PFSK-1 (cell line): ENCODE measurements around the gene SYCP3.

Experiments
- FOXP2 ChIP-seq: optimal IDR thresholded peaks from 2 replicates; pipeline ENCODE3; 2011; ENCODE audit warnings: borderline replicate concordance, control low read depth, inconsistent platforms; ENCODE audit not compliant: insufficient read depth; ENCODE audit errors: extremely low read length, extremely low read depth
- POLR2AphosphoS5 ChIP-seq: IDR thresholded peaks from 2 replicates; pipeline ENCODE4 v1.6.1; 2012; ENCODE audit warnings: low read depth, mild to moderate bottlenecking, control low read depth, low read length, moderate library complexity
- SIN3A ChIP-seq: IDR thresholded peaks from 2 replicates; pipeline ENCODE4 v1.6.1; 2012; ENCODE audit warnings: mild to moderate bottlenecking, low read length, moderate library complexity, borderline replicate concordance; ENCODE audit not compliant: insufficient read depth
- TAF1 ChIP-seq: IDR thresholded peaks from 2 replicates; pipeline ENCODE4 v1.6.1; 2012; ENCODE audit warnings: low read length, control low read depth, borderline replicate concordance; ENCODE audit not compliant: insufficient read depth
- TF ChIP-seq, protein P1 (sequence below), 2 experiments: IDR thresholded peaks; 2 replicates each; pipeline versions ENCODE4 v1.6.1 to v1.8.0; 2011 to 2012; ENCODE audit warnings: low read depth in 2 of 2, low read length in 2 of 2, control low read depth in 1 of 2, inconsistent platforms in 1 of 2, mild to moderate bottlenecking in 1 of 2, moderate library complexity in 1 of 2; ENCODE audit not compliant: insufficient read depth in 1 of 2

Gene SYCP3

DNA sequence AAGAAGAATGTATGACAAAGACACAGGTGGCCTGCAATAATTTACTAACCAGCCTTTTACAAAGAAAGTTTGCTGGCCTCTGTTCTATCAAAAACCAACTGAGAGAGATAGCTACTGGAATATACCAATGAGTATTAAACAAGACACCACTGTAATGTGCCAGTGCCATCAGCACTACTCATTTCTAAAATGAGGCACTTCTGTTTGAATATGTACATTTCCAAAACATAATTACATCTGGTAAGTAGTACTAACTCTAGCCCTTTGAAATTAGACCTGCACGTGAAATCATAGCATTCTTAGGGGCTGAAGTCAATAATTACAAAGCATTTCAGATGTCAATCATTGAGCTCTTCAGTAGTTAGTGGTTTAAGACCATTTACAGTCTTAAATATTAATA, 6.9 kb upstream of the SYCP3 start:
- no peak for TF ChIP-seq POLR2AphosphoS5

DNA sequence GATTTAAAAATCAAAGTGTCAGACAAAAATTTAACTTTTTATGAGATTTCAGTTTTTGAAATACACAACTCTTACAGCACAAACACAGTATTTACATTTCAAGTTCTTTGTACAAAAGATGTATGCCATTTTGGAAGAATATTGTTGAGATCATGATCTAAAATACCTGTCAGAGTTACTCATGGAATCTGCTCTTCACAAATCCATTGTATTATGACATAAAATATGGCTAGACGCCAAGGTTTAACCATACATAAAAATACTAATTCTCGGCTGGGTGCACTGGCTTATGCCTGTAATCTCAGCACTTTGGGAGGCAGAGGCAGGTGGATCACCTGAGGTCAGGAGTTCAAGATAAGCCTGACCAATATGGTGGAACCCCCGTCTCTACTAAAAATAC, 6.2 kb upstream of the SYCP3 start:
- no peak for TF ChIP-seq TAF1
- no peak for TF ChIP-seq FOXP2
- TF ChIP-seq, protein P1, sequence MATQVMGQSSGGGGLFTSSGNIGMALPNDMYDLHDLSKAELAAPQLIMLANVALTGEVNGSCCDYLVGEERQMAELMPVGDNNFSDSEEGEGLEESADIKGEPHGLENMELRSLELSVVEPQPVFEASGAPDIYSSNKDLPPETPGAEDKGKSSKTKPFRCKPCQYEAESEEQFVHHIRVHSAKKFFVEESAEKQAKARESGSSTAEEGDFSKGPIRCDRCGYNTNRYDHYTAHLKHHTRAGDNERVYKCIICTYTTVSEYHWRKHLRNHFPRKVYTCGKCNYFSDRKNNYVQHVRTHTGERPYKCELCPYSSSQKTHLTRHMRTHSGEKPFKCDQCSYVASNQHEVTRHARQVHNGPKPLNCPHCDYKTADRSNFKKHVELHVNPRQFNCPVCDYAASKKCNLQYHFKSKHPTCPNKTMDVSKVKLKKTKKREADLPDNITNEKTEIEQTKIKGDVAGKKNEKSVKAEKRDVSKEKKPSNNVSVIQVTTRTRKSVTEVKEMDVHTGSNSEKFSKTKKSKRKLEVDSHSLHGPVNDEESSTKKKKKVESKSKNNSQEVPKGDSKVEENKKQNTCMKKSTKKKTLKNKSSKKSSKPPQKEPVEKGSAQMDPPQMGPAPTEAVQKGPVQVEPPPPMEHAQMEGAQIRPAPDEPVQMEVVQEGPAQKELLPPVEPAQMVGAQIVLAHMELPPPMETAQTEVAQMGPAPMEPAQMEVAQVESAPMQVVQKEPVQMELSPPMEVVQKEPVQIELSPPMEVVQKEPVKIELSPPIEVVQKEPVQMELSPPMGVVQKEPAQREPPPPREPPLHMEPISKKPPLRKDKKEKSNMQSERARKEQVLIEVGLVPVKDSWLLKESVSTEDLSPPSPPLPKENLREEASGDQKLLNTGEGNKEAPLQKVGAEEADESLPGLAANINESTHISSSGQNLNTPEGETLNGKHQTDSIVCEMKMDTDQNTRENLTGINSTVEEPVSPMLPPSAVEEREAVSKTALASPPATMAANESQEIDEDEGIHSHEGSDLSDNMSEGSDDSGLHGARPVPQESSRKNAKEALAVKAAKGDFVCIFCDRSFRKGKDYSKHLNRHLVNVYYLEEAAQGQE (IDR thresholded peaks at IDR 0.05; ENCODE audit: insufficient read depth in 1 of 2, low read depth in 2 of 2, low read length in 2 of 2): no peak
- no peak for TF ChIP-seq POLR2AphosphoS5
- TF ChIP-seq SIN3A: no peak

DNA sequence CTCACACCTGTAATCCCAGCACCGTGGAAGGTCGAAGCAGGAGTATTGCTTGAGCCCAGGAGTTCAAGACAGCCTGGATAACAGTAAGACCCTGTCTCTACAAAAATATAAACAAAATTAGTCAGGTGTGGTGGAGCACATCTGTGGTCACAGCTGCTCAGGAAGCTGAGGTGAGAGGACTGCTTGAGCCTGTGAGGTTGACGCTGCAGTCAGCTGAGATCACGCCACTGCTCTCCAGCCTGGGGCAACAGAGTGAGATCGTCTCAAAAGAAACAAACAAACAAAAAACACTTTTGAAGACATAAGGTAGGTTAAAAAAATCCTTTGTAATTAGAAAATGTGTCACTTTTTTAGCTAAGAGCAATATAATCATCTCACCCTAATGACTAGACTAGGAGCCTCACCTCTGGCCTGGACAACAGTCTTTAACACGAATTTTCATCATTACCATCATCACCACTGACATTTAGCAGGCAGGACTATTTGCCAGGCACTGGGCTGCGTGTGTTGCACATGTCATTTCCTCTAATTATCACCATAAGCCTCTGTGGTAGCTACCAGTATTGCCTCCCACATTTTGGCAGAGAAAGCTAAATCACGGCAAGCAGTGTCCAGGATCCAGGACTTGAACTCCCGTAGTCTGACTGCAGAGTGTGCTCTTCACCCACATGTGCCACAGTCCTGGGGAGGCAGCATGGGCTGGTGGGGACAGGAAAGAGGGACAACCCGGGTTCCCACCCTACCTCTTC, 4.6 kb upstream of the SYCP3 start:
- TF ChIP-seq POLR2AphosphoS5 (no peak), TAF1 (no peak), SIN3A (no peak), FOXP2 (no peak)
- TF ChIP-seq, protein P1 (IDR thresholded peaks at IDR 0.05; ENCODE audit: insufficient read depth in 1 of 2, low read depth in 2 of 2, low read length in 2 of 2): no peak

DNA sequence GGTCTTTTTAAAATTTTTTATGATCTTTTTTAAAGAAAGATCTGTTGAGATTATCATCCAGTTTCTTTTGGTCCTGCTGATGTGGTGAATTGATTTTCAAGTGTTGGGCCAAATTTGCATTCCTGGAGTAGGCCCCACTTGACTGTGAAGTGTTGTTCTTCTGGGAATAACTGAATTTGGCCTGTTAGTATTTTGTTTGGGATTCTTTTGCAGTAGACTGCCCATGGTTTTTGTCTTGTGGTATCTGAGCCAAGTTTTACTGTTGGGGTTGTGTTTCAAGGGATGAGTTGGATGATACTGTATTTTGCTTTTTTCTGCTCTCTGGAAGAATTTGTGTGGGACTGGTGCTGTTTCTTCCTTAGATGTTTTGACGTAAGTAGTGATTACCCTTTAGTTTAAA, 4.0 kb upstream of the SYCP3 start:
- TF ChIP-seq TAF1 (no peak), SIN3A (no peak), POLR2AphosphoS5 (no peak), FOXP2 (no peak)
- TF ChIP-seq, protein P1 (IDR thresholded peaks at IDR 0.05; ENCODE audit: insufficient read depth in 1 of 2, low read depth in 2 of 2, low read length in 2 of 2): no peak

DNA sequence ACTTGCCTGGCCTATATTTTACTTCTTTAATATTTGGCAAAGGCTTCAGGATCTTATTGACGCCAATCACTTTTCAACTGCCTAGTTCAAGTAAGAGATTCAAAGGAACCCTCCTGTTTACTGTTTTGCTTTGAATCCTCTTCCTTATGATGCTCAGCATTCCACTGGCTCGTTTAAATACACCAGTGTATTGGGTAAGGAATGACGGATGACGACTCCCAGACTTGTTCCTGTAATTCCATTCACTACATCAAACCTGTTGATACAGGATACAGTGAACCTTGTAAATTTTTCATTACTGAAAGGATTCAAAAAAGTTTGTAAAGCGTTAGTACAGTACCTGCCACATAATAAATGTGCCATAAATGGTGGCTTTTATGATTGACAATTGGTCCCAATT, 1.7 kb upstream of the SYCP3 start:
- TF ChIP-seq, protein P1 (IDR thresholded peaks at IDR 0.05; ENCODE audit: insufficient read depth in 1 of 2, low read depth in 2 of 2, low read length in 2 of 2): no peak
- TF ChIP-seq SIN3A (no peak), POLR2AphosphoS5 (no peak), FOXP2 (no peak), TAF1 (no peak)
